Measurements from ENCODE around the gene SLC34A1. TPM values are rescaled to one million over a fixed set of nuclear protein-coding genes. Genes with fewer than 3 reads are reported as not detected.
A peak's percentile ranks its signal among the peaks of the same experiment; 100 is the strongest.

The SLC34A1 gene
- total and polyA plus RNA-seq, 2 experiments from 2014 or later = not detected

DNA sequence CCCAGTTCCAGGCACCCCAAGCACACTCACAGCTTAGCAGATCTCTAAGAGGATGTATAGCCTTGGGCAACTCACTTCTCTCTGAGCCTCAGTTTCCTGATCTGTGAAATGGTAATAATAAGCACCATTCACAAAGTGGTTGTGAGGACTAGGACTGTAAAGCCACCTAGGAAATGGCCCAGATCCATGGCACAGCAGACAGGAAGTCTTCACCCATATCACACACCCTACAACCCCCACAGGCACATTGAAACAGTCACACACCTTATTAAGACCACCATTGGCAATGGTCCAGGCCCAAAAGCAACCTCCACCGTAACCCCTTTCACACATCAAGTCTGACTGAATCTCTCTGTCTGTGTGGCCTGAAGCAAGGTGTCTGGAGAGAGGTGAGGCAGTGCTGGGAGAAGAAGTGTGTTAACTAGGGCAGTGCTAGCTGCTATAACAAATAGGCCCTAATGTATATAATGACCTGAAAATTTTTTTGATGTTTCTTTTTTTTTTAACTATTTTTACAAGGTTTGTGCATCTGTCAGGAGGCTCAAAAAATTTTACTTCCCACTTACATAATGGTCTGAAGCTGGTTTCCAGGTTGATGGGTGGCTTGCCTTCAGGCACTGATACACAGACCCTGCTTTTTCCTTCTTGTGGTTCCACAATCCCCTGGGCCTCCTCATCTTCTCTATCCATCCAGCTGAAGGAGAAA, 28.9 kb upstream of the SLC34A1 start:
- Histone ChIP-seq H3K36me3 (no peaks in the 10 kb centered on the region), H3K27ac (no peak overlapping the region), H3K27me3 (no peaks in the 10 kb centered on the region), H3K4me3 (no peak overlapping the region), H3K9me3 (ENCODE audit: low read depth) (no peaks in the 10 kb centered on the region), H3K4me1 (ENCODE audit: low read depth) (peaks cover 23% of the 10 kb centered on the region)
- TF ChIP-seq, protein P1, sequence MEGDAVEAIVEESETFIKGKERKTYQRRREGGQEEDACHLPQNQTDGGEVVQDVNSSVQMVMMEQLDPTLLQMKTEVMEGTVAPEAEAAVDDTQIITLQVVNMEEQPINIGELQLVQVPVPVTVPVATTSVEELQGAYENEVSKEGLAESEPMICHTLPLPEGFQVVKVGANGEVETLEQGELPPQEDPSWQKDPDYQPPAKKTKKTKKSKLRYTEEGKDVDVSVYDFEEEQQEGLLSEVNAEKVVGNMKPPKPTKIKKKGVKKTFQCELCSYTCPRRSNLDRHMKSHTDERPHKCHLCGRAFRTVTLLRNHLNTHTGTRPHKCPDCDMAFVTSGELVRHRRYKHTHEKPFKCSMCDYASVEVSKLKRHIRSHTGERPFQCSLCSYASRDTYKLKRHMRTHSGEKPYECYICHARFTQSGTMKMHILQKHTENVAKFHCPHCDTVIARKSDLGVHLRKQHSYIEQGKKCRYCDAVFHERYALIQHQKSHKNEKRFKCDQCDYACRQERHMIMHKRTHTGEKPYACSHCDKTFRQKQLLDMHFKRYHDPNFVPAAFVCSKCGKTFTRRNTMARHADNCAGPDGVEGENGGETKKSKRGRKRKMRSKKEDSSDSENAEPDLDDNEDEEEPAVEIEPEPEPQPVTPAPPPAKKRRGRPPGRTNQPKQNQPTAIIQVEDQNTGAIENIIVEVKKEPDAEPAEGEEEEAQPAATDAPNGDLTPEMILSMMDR (IDR thresholded peaks at IDR 0.05; ENCODE audit: low read depth, low read length) = no peak
- DNase-seq (ENCODE audit: low read depth in 1 of 2, low spot score in 1 of 2) = no peak

DNA sequence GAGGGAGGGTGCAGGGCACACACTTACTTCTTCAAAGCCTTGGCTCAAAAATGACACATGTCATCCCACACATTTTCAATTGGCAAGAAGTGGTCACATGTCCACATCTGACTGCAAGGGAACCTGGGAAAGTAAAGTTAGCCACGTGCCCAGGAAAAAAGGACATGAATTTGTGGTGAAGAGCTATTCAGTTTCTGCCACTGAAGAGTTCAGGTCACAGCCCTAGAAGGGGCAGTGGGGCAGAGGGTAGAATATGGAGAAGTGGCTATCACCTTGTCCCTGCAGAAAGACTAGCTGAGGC, 28.4 kb upstream of the SLC34A1 start:
- Histone ChIP-seq H3K4me1 (ENCODE audit: low read depth) (peaks cover 19% of the 10 kb centered on the region), H3K9me3 (ENCODE audit: low read depth) (no peaks in the 10 kb centered on the region), H3K36me3 (no peaks in the 10 kb centered on the region), H3K27me3 (no peaks in the 10 kb centered on the region), H3K27ac (no peak overlapping the region), H3K4me3 (no peak overlapping the region)
- TF ChIP-seq, protein P1 (IDR thresholded peaks at IDR 0.05; ENCODE audit: low read depth, low read length) = no peak
- no peak for DNase-seq (ENCODE audit: low read depth in 1 of 2, low spot score in 1 of 2)

- H3K27me3 ChIP-seq = no peaks in the 10 kb centered on the region
- TF ChIP-seq, protein P1 (IDR thresholded peaks at IDR 0.05; ENCODE audit: low read depth, low read length) = no peak
- DNase-seq (ENCODE audit: low read depth in 1 of 2, low spot score in 1 of 2) = no peak
Measured at GRCh38 chr5:177356746-177357145, 27.5 kb upstream of the SLC34A1 start.

GRCh38 chr5:177357146-177357458, 27.1 kb upstream of the SLC34A1 start:
- TF ChIP-seq, protein P1 (IDR thresholded peaks at IDR 0.05; ENCODE audit: low read depth, low read length) = no peak
- H3K36me3 ChIP-seq = no peaks in the 10 kb centered on the region
- no peaks in the 10 kb centered on the region for H3K27me3 ChIP-seq
- no peaks in the 10 kb centered on the region for H3K9me3 ChIP-seq (ENCODE audit: low read depth)
- no peak overlapping the region for H3K4me3 ChIP-seq
- no peak overlapping the region for H3K27ac ChIP-seq
- no peak for DNase-seq (ENCODE audit: low read depth in 1 of 2, low spot score in 1 of 2)
- H3K4me1 ChIP-seq (ENCODE audit: low read depth) = peaks cover 20% of the 10 kb centered on the region

More at GRCh38 chr5:177356746-177357145, 27.5 kb upstream of the SLC34A1 start:
- Histone ChIP-seq H3K4me1 (ENCODE audit: low read depth) (peaks cover 19% of the 10 kb centered on the region), H3K27ac (no peak overlapping the region), H3K9me3 (ENCODE audit: low read depth) (no peaks in the 10 kb centered on the region), H3K4me3 (no peak overlapping the region), H3K36me3 (no peaks in the 10 kb centered on the region)

GRCh38 chr5:177357459-177358351, 26.5 kb upstream of the SLC34A1 start, which contains the start of gene RGS14:
Gene RGS14 (plus strand): TSS chr5:177357924. CDS start chr5:177358025, 101 bp downstream.
- no peaks in the 10 kb centered on the region for H3K9me3 ChIP-seq (ENCODE audit: low read depth)
- H3K4me3 ChIP-seq = no peak within 1 kb of the TSS
- H3K27me3 ChIP-seq = no peaks in the 10 kb centered on the region
- no peaks in the 10 kb centered on the region for H3K36me3 ChIP-seq
- H3K27ac ChIP-seq = peak within 1 kb of the TSS; percentile 76
- DNase-seq (ENCODE audit: low read depth in 1 of 2, low spot score in 1 of 2) = peak in 1 of 2 donors; percentile 65
- peaks cover 25% of the 10 kb centered on the region for H3K4me1 ChIP-seq (ENCODE audit: low read depth)
- TF ChIP-seq, protein P1 (IDR thresholded peaks at IDR 0.05; ENCODE audit: low read depth, low read length) = no peak
